GM23338 (cell line): Measurements from ENCODE around the gene UNC5A.

ENCODE experiments used
- CREB1 ChIP-seq: fragments of 250-450 bp; sonication (Bioruptor Pico); IDR thresholded peaks from 2 replicates; pipeline ENCODE4 v1.5.0; 2020; ENCODE audit warnings: low read depth, mild to moderate bottlenecking, moderate library complexity
- CTCF ChIP-seq, 2 experiments: fragments of 200-600 bp in 1 of 2; sonication (generic) in 1 of 2; conservative IDR thresholded peaks; 2 replicates each; pipeline versions ENCODE4 v1.5.1 to v1.6.1; 2016 to 2017; ENCODE audit warnings: antibody characterized with exemption in 2 of 2, low read depth in 2 of 2, mild to moderate bottlenecking in 2 of 2, moderate library complexity in 1 of 2
- ETS1 ChIP-seq: IDR thresholded peaks from 2 replicates; pipeline ENCODE4 v1.6.1; 2016; ENCODE audit warnings: antibody characterized with exemption
- EZH2 ChIP-seq: fragments of 200-600 bp; sonication (generic); IDR thresholded peaks from one replicate; pipeline ENCODE4 v1.8.0; 2017; ENCODE audit warnings: antibody characterized with exemption, mild to moderate bottlenecking, low read depth; ENCODE audit not compliant: unreplicated experiment
- EZH2phosphoT487 ChIP-seq: fragments of 200-600 bp; sonication (generic); IDR thresholded peaks from one replicate; pipeline ENCODE4 v1.8.1; 2018; ENCODE audit warnings: antibody characterized with exemption; ENCODE audit not compliant: unreplicated experiment
- JUNB ChIP-seq: IDR thresholded peaks from one replicate; pipeline ENCODE4 v1.6.1; 2016; ENCODE audit warnings: antibody characterized with exemption; ENCODE audit not compliant: unreplicated experiment
- NANOG ChIP-seq: IDR thresholded peaks from 2 replicates; pipeline ENCODE4 v1.6.1; 2016; ENCODE audit warnings: antibody characterized with exemption, borderline replicate concordance
- POLR2AphosphoS5 ChIP-seq: IDR thresholded peaks from 2 replicates; pipeline ENCODE4 v1.6.1; 2016; ENCODE audit warnings: antibody characterized with exemption, low read depth
- REST ChIP-seq: IDR thresholded peaks from one replicate; pipeline ENCODE4 v1.6.1; 2018; ENCODE audit warnings: antibody characterized with exemption; ENCODE audit not compliant: unreplicated experiment
- ZNF114 ChIP-seq: fragments of 250-450 bp; sonication (Bioruptor Pico); IDR thresholded peaks from 2 replicates; pipeline ENCODE4 v1.5.0; 2020; ENCODE audit warnings: mild to moderate bottlenecking, moderate library complexity
- ZNF331 ChIP-seq: fragments of 250-450 bp; sonication (Bioruptor Pico); IDR thresholded peaks from 2 replicates; pipeline ENCODE4 v1.5.0; 2020; ENCODE audit warnings: low read depth, mild to moderate bottlenecking, moderate library complexity
- ZNF462 ChIP-seq: fragments of 250-450 bp; sonication (Bioruptor Pico); IDR thresholded peaks from 2 replicates; pipeline ENCODE4 v1.5.0; 2020; ENCODE audit warnings: mild to moderate bottlenecking, moderate library complexity

GRCh38 chr5:176825234-176825633 is 14.9 kb downstream of the UNC5A start:
- TF ChIP-seq JUNB = no peak
- no peak for TF ChIP-seq CTCF (conservative IDR thresholded peaks at IDR 0.05; ENCODE audit: low read depth in 2 of 2)
- no peak for TF ChIP-seq CREB1
- no peak for TF ChIP-seq ETS1
- no peak for TF ChIP-seq EZH2
- TF ChIP-seq POLR2AphosphoS5 = no peak
- no peak for TF ChIP-seq REST
- no peak for TF ChIP-seq EZH2phosphoT487
- TF ChIP-seq ZNF114 (CRISPR knock-in tag) = no peak
- TF ChIP-seq ZNF331 = no peak
- no peak for TF ChIP-seq NANOG
- no peak for TF ChIP-seq ZNF462 (CRISPR knock-in tag)
